HepG2 (cell line): Measurements from ENCODE around the gene CYSTM1. TPM values are rescaled to one million over a fixed set of nuclear protein-coding genes. Genes with fewer than 3 reads are reported as not detected.

Experiments
- ADNP ChIP-seq: sonication (generic); formaldehyde crosslinking; IDR thresholded peaks from 2 replicates; pipeline ENCODE4 v1.4.0; 2020; ENCODE audit warnings: missing genetic modification reagents
- ATAD3A ChIP-seq: sonication (generic); formaldehyde crosslinking; IDR thresholded peaks from 2 replicates; pipeline ENCODE4 v1.4.0; 2020; ENCODE audit warnings: missing genetic modification reagents
- ELF1 ChIP-seq: sonication (generic); formaldehyde crosslinking; IDR thresholded peaks from 2 replicates; pipeline ENCODE4 v1.4.0; 2020; ENCODE audit warnings: missing genetic modification reagents
- ETS1 ChIP-seq: sonication (generic); formaldehyde crosslinking; IDR thresholded peaks from 2 replicates; pipeline ENCODE4 v1.4.0; 2020; ENCODE audit warnings: missing genetic modification reagents
- GABPB1 ChIP-seq: IDR thresholded peaks from 2 replicates; pipeline ENCODE4 v1.6.1; 2016; ENCODE audit warnings: mild to moderate bottlenecking, missing genetic modification reagents, moderate library complexity, missing compliant biosample characterization
- HES4 ChIP-seq: sonication (generic); formaldehyde crosslinking; IDR thresholded peaks from 2 replicates; pipeline ENCODE4 v1.9.0; 2021; ENCODE audit warnings: mild to moderate bottlenecking, missing genetic modification reagents, borderline replicate concordance
- HOXA7 ChIP-seq: sonication (generic); formaldehyde crosslinking; IDR thresholded peaks from 2 replicates; pipeline ENCODE4 v1.8.1; 2022; ENCODE audit warnings: mild to moderate bottlenecking, missing genetic modification reagents, moderate library complexity
- KDM6A ChIP-seq: IDR thresholded peaks from 2 replicates; pipeline ENCODE4 v1.6.1; 2016; ENCODE audit warnings: low read depth
- MAZ ChIP-seq, 2 experiments: sonication (generic) in 1 of 2; formaldehyde crosslinking in 1 of 2; IDR thresholded peaks; 2 replicates each; pipeline versions ENCODE4 v1.5.0 to v1.6.1; 2012 to 2020; ENCODE audit warnings: low read depth in 2 of 2, mild to moderate bottlenecking in 2 of 2, borderline replicate concordance in 1 of 2, improper control_type of control experiment in 1 of 2, low read length in 1 of 2, missing genetic modification reagents in 1 of 2, moderate library complexity in 1 of 2
- NFKB2 ChIP-seq: sonication (generic); formaldehyde crosslinking; IDR thresholded peaks from 2 replicates; pipeline ENCODE4 v1.4.0; 2020; ENCODE audit warnings: missing genetic modification reagents, borderline replicate concordance
- NR2C2 ChIP-seq: sonication (generic); formaldehyde crosslinking; IDR thresholded peaks from 2 replicates; pipeline ENCODE4 v1.4.0; 2020; ENCODE audit warnings: missing genetic modification reagents, mild to moderate bottlenecking, moderate library complexity, borderline replicate concordance
- PLRG1 ChIP-seq: fragments of 450-650 bp; conservative IDR thresholded peaks from 2 replicates; pipeline ENCODE4 v1.6.1; 2016
- SMAD9 ChIP-seq: sonication (generic); formaldehyde crosslinking; IDR thresholded peaks from 2 replicates; pipeline ENCODE4 v1.5.1; 2020; ENCODE audit warnings: mild to moderate bottlenecking, missing genetic modification reagents
- TOPORS ChIP-seq: sonication (generic); formaldehyde crosslinking; IDR thresholded peaks from 2 replicates; pipeline ENCODE4 v1.8.0; 2023; ENCODE audit warnings: mild to moderate bottlenecking, missing genetic modification reagents
- ZBTB4 ChIP-seq: sonication (generic); formaldehyde crosslinking; IDR thresholded peaks from 2 replicates; pipeline ENCODE4 v1.4.0; 2020; ENCODE audit warnings: missing genetic modification reagents, mild to moderate bottlenecking, borderline replicate concordance
- ZFAT ChIP-seq: sonication (generic); formaldehyde crosslinking; conservative IDR thresholded peaks from 2 replicates; pipeline ENCODE4 v1.8.1; 2023; ENCODE audit warnings: missing genetic modification reagents, inconsistent platforms
- ZFX ChIP-seq: sonication (generic); formaldehyde crosslinking; IDR thresholded peaks from 2 replicates; pipeline ENCODE4 v1.4.0; 2020; ENCODE audit warnings: mild to moderate bottlenecking, low read depth, missing genetic modification reagents, moderate library complexity
- ZNF280B ChIP-seq: sonication (generic); formaldehyde crosslinking; IDR thresholded peaks from 2 replicates; pipeline ENCODE4 v1.5.0; 2020; ENCODE audit warnings: missing genetic modification reagents, mild to moderate bottlenecking, borderline replicate concordance
- ZNF503 ChIP-seq: sonication (generic); formaldehyde crosslinking; IDR thresholded peaks from 2 replicates; pipeline ENCODE4 v1.4.0; 2020; ENCODE audit warnings: missing genetic modification reagents
- ZNF670 ChIP-seq: sonication (generic); formaldehyde crosslinking; IDR thresholded peaks from 2 replicates; pipeline ENCODE4 v1.8.0; 2022; ENCODE audit warnings: mild to moderate bottlenecking, missing genetic modification reagents, borderline replicate concordance
- polyA plus RNA-seq, 8 experiments: library from polyadenylated mRNA; depleted of rRNA in 3 of 8; stranded (reverse) in 7 of 8; unstranded in 1 of 8; fragments of >200 nt; fragmentation: Illumina TruSeq in 4 of 8; extraction: Trizol in 4 of 8; gene quantifications; 2 replicates each; pipeline versions ENCODE4 v1.2.1 to v1.2.3, GENCODE V29; 2011 to 2016; ENCODE audit warnings: low read depth in 4 of 8, missing spikeins in 1 of 8, mixed read lengths in 1 of 8; ENCODE audit not compliant: insufficient read depth in 1 of 8
- total RNA-seq, 5 experiments: library from RNA; depleted of rRNA; stranded (reverse); fragments of >200 nt; fragmentation: Illumina TruSeq; extraction: Trizol; gene quantifications; 2 replicates each; pipeline ENCODE4 v1.2.3, GENCODE V29; 2016; ENCODE audit warnings: low read depth in 1 of 5

CYSTM1 gene
- total and polyA plus RNA-seq, 2 of the 13 experiments (the other 11 are each of a cell fraction or from before 2014, with no cell fraction given): 40.0 to 73.4 TPM

GRCh38 chr5:140175367-140176030 is 511 bp downstream of the CYSTM1 start (continued):
- TF ChIP-seq ZBTB4 (CRISPR knock-in tag) (0 out of 2 replicates have a peak, but pooled peaks have one; percentile 34), KDM6A (no peak), PLRG1 (no peak), ZFAT (no peak), NR2C2 (CRISPR knock-in tag) (peak; percentile 25), GABPB1 (peak; percentile 75), ATAD3A (CRISPR knock-in tag) (no peak), SMAD9 (CRISPR knock-in tag) (no peak), ZNF280B (CRISPR knock-in tag) (no peak), ADNP (CRISPR knock-in tag) (no peak), ZFX (no peak; the same call in 1 of the 2 replicates), HES4 (CRISPR knock-in tag) (no peak), ELF1 (CRISPR knock-in tag) (peak; percentile 48), TOPORS (no peak), HOXA7 (CRISPR knock-in tag) (no peak), NFKB2 (CRISPR knock-in tag) (peak; percentile 19; the same call in 1 of the 2 replicates), ZNF503 (CRISPR knock-in tag) (0 out of 2 replicates have a peak, but pooled peaks have one; percentile 14), ETS1 (CRISPR knock-in tag) (0 out of 2 replicates have a peak, but pooled peaks have one; percentile 72), ZNF670 (CRISPR knock-in tag) (peak; percentile 36; the same call in 1 of the 2 replicates), MAZ (IDR thresholded peaks at IDR 0.05; ENCODE audit: borderline replicate concordance, low read depth, low read length) (0 out of 2 replicates have a peak, but pooled peaks have one; percentile 23), MAZ (CRISPR knock-in tag; IDR thresholded peaks at IDR 0.05; ENCODE audit: low read depth) (no peak)
